ENCODE results near the gene CMTM4. TPM values are rescaled to one million over a fixed set of nuclear protein-coding genes. Genes with fewer than 3 reads are reported as not detected.

Gene CMTM4
- polyA plus RNA-seq, 1 donor (not counting 4 experiments of a cell fraction or from before 2014, with no cell fraction given): 23.1 TPM

- Histone ChIP-seq H3K4me3 (ENCODE audit: control insufficient read depth in 2 of 3, extremely low read depth in 1 of 3, insufficient read depth in 2 of 3, low read depth in 1 of 3, low read length in 3 of 3) (peak overlapping the region in 1 of 3 experiments; percentile 40), H3K4me1 (ENCODE audit: control insufficient read depth, extremely low read depth, insufficient read depth, low read length) (peaks cover 38% of the 10 kb centered on the region), H3K27ac (ENCODE audit: control insufficient read depth, insufficient read depth, low read length) (peak overlapping the region; percentile 59), H4K20me1 (ENCODE audit: control insufficient read depth, extremely low read depth, insufficient read depth, low read length) (no peaks in the 10 kb centered on the region), H2AFZ (ENCODE audit: control insufficient read depth, low read length) (no peak overlapping the region), H3K9me1 (ENCODE audit: control insufficient read depth, extremely low read depth, insufficient read depth, low read length) (peaks cover 3% of the 10 kb centered on the region), H3K27me3 (ENCODE audit: control insufficient read depth, extremely low read depth, insufficient read depth, low read length) (no peaks in the 10 kb centered on the region), H3K36me3 (ENCODE audit: control insufficient read depth in 2 of 2, extremely low read depth in 1 of 2, insufficient read depth in 2 of 2, low read length in 2 of 2) (peaks cover under 1% of the 10 kb centered on the region in 2 experiments), H3K79me2 (ENCODE audit: control insufficient read depth, insufficient read depth, low read length) (no peaks in the 10 kb centered on the region), H3K9me3 (ENCODE audit: control insufficient read depth, low read depth, low read length) (no peaks in the 10 kb centered on the region), H3K4me2 (ENCODE audit: control insufficient read depth, extremely low read depth, insufficient read depth, low read depth, low read length) (no peak overlapping the region), H3K9ac (ENCODE audit: control insufficient read depth, extremely low read depth, insufficient read depth, low read length) (peak overlapping the region; percentile 33)
- dilution Hi-C loops (cut with MboI; ENCODE audit: extremely low pct_ligation_motif_present, low sequenced_read_pairs): no loop called here
- TF ChIP-seq EZH2 (IDR thresholded peaks at IDR 0.05; ENCODE audit: low read length): no peak
- no peak for TF ChIP-seq CTCF (optimal IDR thresholded peaks at IDR 0.05 in 1 of 3, IDR thresholded peaks at IDR 0.05 in 1 of 3, conservative IDR thresholded peaks at IDR 0.05 in 1 of 3; ENCODE audit: extremely low read depth in 1 of 3, insufficient read depth in 2 of 3, low read length in 3 of 3)
- FAIRE-seq (peak; percentile 83), DNase-seq (ENCODE audit: low read depth, low spot score) (no peak)
These were observed 21.2 kb upstream of the CMTM4 start for GRCh38 chr16:66717776-66718175.

DNA sequence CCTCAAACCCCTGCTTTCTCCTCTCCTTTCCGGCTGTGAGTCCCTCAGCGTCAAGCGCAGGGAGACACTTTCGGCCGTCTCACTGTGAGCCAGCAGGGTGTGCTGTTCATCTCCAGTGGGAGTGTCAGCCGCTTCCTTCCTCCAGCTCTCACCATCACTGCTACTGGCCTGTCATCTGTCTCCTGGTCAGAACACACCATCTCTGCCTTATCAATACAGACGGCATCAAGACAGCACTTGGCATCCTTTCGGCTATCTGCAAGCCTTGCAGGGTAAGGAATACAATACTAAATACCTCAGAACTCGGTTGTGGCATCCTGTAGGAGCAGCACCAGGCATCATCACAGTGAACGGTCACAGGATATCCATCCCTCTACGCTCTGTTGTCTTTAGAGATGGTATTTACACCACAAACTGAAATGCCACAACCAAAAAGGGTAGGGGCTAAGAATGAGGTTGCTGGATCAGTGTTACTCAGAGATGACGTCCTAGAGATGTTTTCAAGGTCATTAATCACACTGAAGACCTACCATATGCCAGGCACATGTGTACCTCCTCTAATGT, 20.7 kb upstream of the CMTM4 start:
- H3K9me3 ChIP-seq (ENCODE audit: control insufficient read depth, low read depth, low read length): no peaks in the 10 kb centered on the region
- no peak overlapping the region for H3K4me3 ChIP-seq (ENCODE audit: control insufficient read depth in 2 of 3, extremely low read depth in 1 of 3, insufficient read depth in 2 of 3, low read depth in 1 of 3, low read length in 3 of 3)
- peaks cover 3% of the 10 kb centered on the region for H3K9me1 ChIP-seq (ENCODE audit: control insufficient read depth, extremely low read depth, insufficient read depth, low read length)
- H3K4me2 ChIP-seq (ENCODE audit: control insufficient read depth, extremely low read depth, insufficient read depth, low read depth, low read length): no peak overlapping the region
- FAIRE-seq: peak; percentile 36
- no peak overlapping the region for H2AFZ ChIP-seq (ENCODE audit: control insufficient read depth, low read length)
- no peaks in the 10 kb centered on the region for H3K27me3 ChIP-seq (ENCODE audit: control insufficient read depth, extremely low read depth, insufficient read depth, low read length)
- H4K20me1 ChIP-seq (ENCODE audit: control insufficient read depth, extremely low read depth, insufficient read depth, low read length): no peaks in the 10 kb centered on the region
- no peaks in the 10 kb centered on the region for H3K79me2 ChIP-seq (ENCODE audit: control insufficient read depth, insufficient read depth, low read length)
- no peak for DNase-seq (ENCODE audit: low read depth, low spot score)
- H3K36me3 ChIP-seq (ENCODE audit: control insufficient read depth in 2 of 2, extremely low read depth in 1 of 2, insufficient read depth in 2 of 2, low read length in 2 of 2): no peaks in the 10 kb centered on the region
- TF ChIP-seq EZH2 (IDR thresholded peaks at IDR 0.05; ENCODE audit: low read length) (no peak), CTCF (optimal IDR thresholded peaks at IDR 0.05 in 1 of 3, IDR thresholded peaks at IDR 0.05 in 1 of 3, conservative IDR thresholded peaks at IDR 0.05 in 1 of 3; ENCODE audit: extremely low read depth in 1 of 3, insufficient read depth in 2 of 3, low read length in 3 of 3) (peak; percentile 37 to 55 (median 41))
- dilution Hi-C loops (cut with MboI; ENCODE audit: extremely low pct_ligation_motif_present, low sequenced_read_pairs): no loop called here
- H3K27ac ChIP-seq (ENCODE audit: control insufficient read depth, insufficient read depth, low read length): no peak overlapping the region
- H3K4me1 ChIP-seq (ENCODE audit: control insufficient read depth, extremely low read depth, insufficient read depth, low read length): peaks cover 38% of the 10 kb centered on the region
- H3K9ac ChIP-seq (ENCODE audit: control insufficient read depth, extremely low read depth, insufficient read depth, low read length): no peak overlapping the region
